GM12801 (cell line): ENCODE results near the gene TMEM240.

ENCODE experiments used
- CTCF ChIP-seq: IDR thresholded peaks from one replicate; pipeline ENCODE4 v1.5.1; 2011; ENCODE audit warnings: control low read depth; ENCODE audit not compliant: insufficient read length; ENCODE audit errors: extremely low read depth

TMEM240 gene

GRCh38 chr1:1536019-1536937 lies 4.1 kb downstream of the TMEM240 start:
- TF ChIP-seq CTCF, result no peak

GRCh38 chr1:1535201-1536018 lies 5.0 kb downstream of the TMEM240 start:
- no peak for TF ChIP-seq CTCF

- TF ChIP-seq CTCF, result no peak
Observed at GRCh38 chr1:1534401-1535154, 5.8 kb downstream of the TMEM240 start.

GRCh38 chr1:1531947-1532346 lies 8.5 kb downstream of the TMEM240 start:
- no peak for TF ChIP-seq CTCF

GRCh38 chr1:1529936-1530335 lies 10.5 kb downstream of the TMEM240 start:
- TF ChIP-seq CTCF, result no peak

- no peak for TF ChIP-seq CTCF
Observed at GRCh38 chr1:1529321-1529720, 11.1 kb downstream of the TMEM240 start.
